Liver (tissue), 9 donors: ENCODE results near the gene LSM2. TPM values are rescaled to one million over a fixed set of nuclear protein-coding genes. Genes with fewer than 3 reads are reported as not detected.
"Not testable (repeated sequence)": the region's sequence is repeated elsewhere in the genome, so short reads cannot be mapped to it uniquely, and the experiment has no call there.

ENCODE experiments used
- DNase-seq: peaks from one replicate; pipeline ENCODE4 v3.0.0-alpha.2; 2017; ENCODE audit warnings: low spot score
- H3K27ac ChIP-seq, 2 donors: one replicate each; pipeline ENCODE4 v1.7.0; 2013; ENCODE audit warnings: inconsistent platforms in 2 of 2, low read length in 2 of 2, control low read depth in 1 of 2, low read depth in 1 of 2, mild to moderate bottlenecking in 1 of 2
- H3K27me3 ChIP-seq, 4 donors: one replicate each; pipeline versions ENCODE4 v1.6.1 to v1.7.0; 2013; ENCODE audit warnings: low read length in 3 of 4, inconsistent platforms in 1 of 4, mild to moderate bottlenecking in 1 of 4, moderate library complexity in 1 of 4; ENCODE audit not compliant: control insufficient read depth in 4 of 4, insufficient read depth in 4 of 4
- H3K36me3 ChIP-seq, 4 donors: one replicate each; pipeline versions ENCODE4 v1.6.1 to v1.7.0; 2013; ENCODE audit warnings: low read length in 3 of 4, mild to moderate bottlenecking in 3 of 4, low read depth in 1 of 4, moderate library complexity in 1 of 4; ENCODE audit not compliant: control insufficient read depth in 4 of 4, insufficient read depth in 3 of 4
- H3K4me1 ChIP-seq, 4 donors: one replicate each; pipeline versions ENCODE4 v1.6.1 to v1.7.0; 2013; ENCODE audit warnings: low read length in 3 of 4, mild to moderate bottlenecking in 3 of 4, moderate library complexity in 1 of 4; ENCODE audit not compliant: control insufficient read depth in 4 of 4, insufficient read depth in 4 of 4
- H3K4me3 ChIP-seq, 3 donors: one replicate each; pipeline versions ENCODE4 v1.6.1 to v1.7.0; 2013; ENCODE audit warnings: low read length in 3 of 3, control low read depth in 1 of 3, low read depth in 1 of 3, mild to moderate bottlenecking in 1 of 3
- H3K9ac ChIP-seq, 2 donors: one replicate each; pipeline ENCODE4 v1.7.0; 2013; ENCODE audit warnings: low read length in 2 of 2, mild to moderate bottlenecking in 2 of 2, moderate library complexity in 2 of 2, control low read depth in 1 of 2, low read depth in 1 of 2
- H3K9me3 ChIP-seq, 4 donors: one replicate each; pipeline versions ENCODE4 v1.6.1 to v1.7.0; 2013; ENCODE audit warnings: low read length in 3 of 4; ENCODE audit not compliant: control insufficient read depth in 4 of 4
- FOXA1 ChIP-seq: IDR thresholded peaks from 2 replicates; pipeline ENCODE4 v1.6.1; 2016; ENCODE audit warnings: antibody characterized with exemption
- FOXA2 ChIP-seq: IDR thresholded peaks from 2 replicates; pipeline ENCODE4 v1.6.1; 2016; ENCODE audit warnings: antibody characterized with exemption
- GABPA ChIP-seq, 2 donors: IDR thresholded peaks in 1 of 2; conservative IDR thresholded peaks in 1 of 2; 2 replicates each; pipeline ENCODE4 v1.6.1; 2016; ENCODE audit warnings: antibody characterized with exemption in 2 of 2, mild to moderate bottlenecking in 1 of 2, moderate library complexity in 1 of 2
- HNF4A ChIP-seq, 2 donors: conservative IDR thresholded peaks; 2 replicates each; pipeline ENCODE4 v1.6.1; 2016; ENCODE audit warnings: antibody characterized with exemption in 2 of 2, mild to moderate bottlenecking in 2 of 2
- HNF4G ChIP-seq: IDR thresholded peaks from 2 replicates; pipeline ENCODE4 v1.6.1; 2016; ENCODE audit warnings: antibody characterized with exemption
- RAD21 ChIP-seq, 2 donors: IDR thresholded peaks; 2 replicates each; pipeline ENCODE4 v1.6.1; 2016; ENCODE audit warnings: antibody characterized with exemption in 2 of 2, mild to moderate bottlenecking in 2 of 2
- RXRA ChIP-seq, 2 donors: IDR thresholded peaks; 2 replicates each; pipeline ENCODE4 v1.6.1; 2017 to 2018; ENCODE audit warnings: antibody characterized with exemption in 2 of 2, mild to moderate bottlenecking in 1 of 2
- SP1 ChIP-seq: IDR thresholded peaks from 2 replicates; pipeline ENCODE4 v1.6.1; 2018; ENCODE audit warnings: antibody characterized with exemption, mild to moderate bottlenecking
- YY1 ChIP-seq: IDR thresholded peaks from 2 replicates; pipeline ENCODE4 v1.6.1; 2016; ENCODE audit warnings: antibody characterized with exemption, mild to moderate bottlenecking
- WGBS: extraction: QIAGEN DNeasy Blood & Tissue Kit; methylation state at CpG from one replicate; pipeline ENCODE4 v1.1.7; 2013; 5-methylcytosine and 5-hydroxymethylcytosine counted together
- polyA plus RNA-seq, 2 donors: library from polyadenylated mRNA; stranded (reverse) in 1 of 2; unstranded in 1 of 2; fragments of 200-250 nt in 1 of 2; fragments of >200 nt in 1 of 2; fragmentation: Nextera tagmentation in 1 of 2; extraction: Ambion mirVana in 1 of 2; gene quantifications; one replicate each; pipeline versions ENCODE4 v1.2.1 to v1.2.3, GENCODE V29; 2013 to 2015
- total RNA-seq, 2 donors: library from RNA; depleted of rRNA; stranded (reverse); fragments of >200 nt; gene quantifications; one replicate each; pipeline ENCODE4 v1.2.3, GENCODE V29; 2014
- TF ChIP-seq, protein P1 (sequence below): IDR thresholded peaks from 2 replicates; pipeline ENCODE4 v1.6.1; 2016; ENCODE audit warnings: antibody characterized with exemption
- TF ChIP-seq, protein P2 (sequence below): fragments of 150-350 bp; IDR thresholded peaks from 2 replicates; pipeline ENCODE4 v1.5.1; 2017; ENCODE audit warnings: improper control_type of control experiment, low read depth, low read length; ENCODE audit not compliant: missing input control
- TF ChIP-seq, protein P3 (sequence below): IDR thresholded peaks from 2 replicates; pipeline ENCODE4 v1.6.1; 2016; ENCODE audit warnings: antibody characterized with exemption
- donor health status: healthy.
- donor health status: healthy.
- donor health status: healthy.
- donor health status: healthy.
- donor health status: healthy.

The LSM2 gene
- total and polyA plus RNA-seq, 4 donors: 7.3 to 18.7 (median 15.5) TPM

DNA sequence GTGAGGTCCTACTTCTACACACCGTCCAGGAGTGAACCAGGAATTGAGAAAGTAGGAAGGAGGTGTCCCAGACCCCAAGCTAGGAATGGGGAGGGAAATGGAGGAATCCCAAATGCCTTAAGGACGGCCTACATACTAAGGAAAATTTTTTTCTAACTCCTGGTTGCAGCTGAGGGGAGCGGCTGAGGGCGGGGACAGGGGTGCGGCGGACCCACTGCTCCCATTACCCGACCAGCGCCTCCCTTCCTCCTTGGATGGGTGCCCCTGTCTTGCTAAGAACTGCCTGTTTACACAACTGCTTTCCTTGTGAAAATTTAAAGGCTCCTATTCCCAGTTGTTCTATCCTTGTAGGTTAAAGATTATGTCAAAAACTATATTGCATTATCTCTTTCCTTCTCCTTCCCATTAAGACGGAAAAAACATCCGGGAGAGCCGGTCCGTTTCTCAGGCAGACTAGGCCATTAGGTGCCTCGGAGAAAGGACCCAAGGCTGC is 20.1 kb upstream of the LSM2 start:
- Histone ChIP-seq H3K4me3 (peak overlapping the region in 2 of 3 donors; percentile 5 to 65), H3K9me3 (no peaks in the 10 kb centered on the region), H3K36me3 (no peaks in the 10 kb centered on the region), H3K27me3 (no peaks in the 10 kb centered on the region), H3K9ac (peak overlapping the region; percentile 76), H3K4me1 (peaks cover 0 to 18% (median 6%) of the 10 kb centered on the region in 4 donors), H3K27ac (peak overlapping the region; percentile 73 to 86)
- DNase-seq: peak; percentile 76
- TF ChIP-seq RXRA (IDR thresholded peaks at IDR 0.05) (no peak), HNF4A (conservative IDR thresholded peaks at IDR 0.05) (no peak), FOXA1 (no peak), RAD21 (IDR thresholded peaks at IDR 0.05) (no peak), FOXA2 (peak; percentile 4), GABPA (IDR thresholded peaks at IDR 0.05 in 1 of 2, conservative IDR thresholded peaks at IDR 0.05 in 1 of 2) (peak in 1 of 2 donors; percentile 5), HNF4G (no peak)
- TF ChIP-seq, protein P1, sequence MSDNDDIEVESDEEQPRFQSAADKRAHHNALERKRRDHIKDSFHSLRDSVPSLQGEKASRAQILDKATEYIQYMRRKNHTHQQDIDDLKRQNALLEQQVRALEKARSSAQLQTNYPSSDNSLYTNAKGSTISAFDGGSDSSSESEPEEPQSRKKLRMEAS: no peak
- 38% methylated on average over 13 of the region's 13 CpGs for WGBS

DNA sequence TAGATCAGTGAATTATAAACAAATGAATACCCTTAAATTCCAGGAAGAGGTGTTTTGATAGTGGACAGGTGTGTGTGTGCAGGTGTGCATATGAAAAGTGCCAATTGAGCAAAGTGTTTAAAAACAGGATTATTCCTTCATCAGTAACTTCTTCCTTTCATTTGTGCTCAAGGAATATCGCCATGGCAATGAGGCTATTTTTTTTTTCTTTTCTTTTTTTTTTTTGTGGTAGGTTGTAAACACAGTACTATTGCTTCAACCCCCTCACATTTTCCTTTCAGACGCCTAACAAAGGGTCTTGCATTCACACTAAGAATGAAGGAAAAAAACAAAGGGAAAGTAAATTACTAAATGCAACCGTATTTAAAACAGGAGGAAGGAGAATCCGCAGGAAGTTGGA is 18.8 kb upstream of the LSM2 start:
- H3K9me3 ChIP-seq: no peaks in the 10 kb centered on the region
- H3K9ac ChIP-seq: no peak overlapping the region
- no peaks in the 10 kb centered on the region for H3K36me3 ChIP-seq
- 75% methylated on average over 4 of the region's 4 CpGs for WGBS
- peaks cover 2 to 19% (median 7%) of the 10 kb centered on the region in 4 donors for H3K4me1 ChIP-seq
- no peak overlapping the region for H3K4me3 ChIP-seq
- DNase-seq: no peak
- no peaks in the 10 kb centered on the region for H3K27me3 ChIP-seq
- H3K27ac ChIP-seq: no peak overlapping the region
- TF ChIP-seq HNF4A (conservative IDR thresholded peaks at IDR 0.05) (no peak), RXRA (IDR thresholded peaks at IDR 0.05) (no peak), YY1 (no peak), SP1 (no peak)
- TF ChIP-seq, protein P2, sequence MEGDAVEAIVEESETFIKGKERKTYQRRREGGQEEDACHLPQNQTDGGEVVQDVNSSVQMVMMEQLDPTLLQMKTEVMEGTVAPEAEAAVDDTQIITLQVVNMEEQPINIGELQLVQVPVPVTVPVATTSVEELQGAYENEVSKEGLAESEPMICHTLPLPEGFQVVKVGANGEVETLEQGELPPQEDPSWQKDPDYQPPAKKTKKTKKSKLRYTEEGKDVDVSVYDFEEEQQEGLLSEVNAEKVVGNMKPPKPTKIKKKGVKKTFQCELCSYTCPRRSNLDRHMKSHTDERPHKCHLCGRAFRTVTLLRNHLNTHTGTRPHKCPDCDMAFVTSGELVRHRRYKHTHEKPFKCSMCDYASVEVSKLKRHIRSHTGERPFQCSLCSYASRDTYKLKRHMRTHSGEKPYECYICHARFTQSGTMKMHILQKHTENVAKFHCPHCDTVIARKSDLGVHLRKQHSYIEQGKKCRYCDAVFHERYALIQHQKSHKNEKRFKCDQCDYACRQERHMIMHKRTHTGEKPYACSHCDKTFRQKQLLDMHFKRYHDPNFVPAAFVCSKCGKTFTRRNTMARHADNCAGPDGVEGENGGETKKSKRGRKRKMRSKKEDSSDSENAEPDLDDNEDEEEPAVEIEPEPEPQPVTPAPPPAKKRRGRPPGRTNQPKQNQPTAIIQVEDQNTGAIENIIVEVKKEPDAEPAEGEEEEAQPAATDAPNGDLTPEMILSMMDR: no peak
- TF ChIP-seq, protein P3, sequence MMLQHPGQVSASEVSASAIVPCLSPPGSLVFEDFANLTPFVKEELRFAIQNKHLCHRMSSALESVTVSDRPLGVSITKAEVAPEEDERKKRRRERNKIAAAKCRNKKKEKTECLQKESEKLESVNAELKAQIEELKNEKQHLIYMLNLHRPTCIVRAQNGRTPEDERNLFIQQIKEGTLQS: no peak
- TF ChIP-seq, protein P1: no peak

DNA sequence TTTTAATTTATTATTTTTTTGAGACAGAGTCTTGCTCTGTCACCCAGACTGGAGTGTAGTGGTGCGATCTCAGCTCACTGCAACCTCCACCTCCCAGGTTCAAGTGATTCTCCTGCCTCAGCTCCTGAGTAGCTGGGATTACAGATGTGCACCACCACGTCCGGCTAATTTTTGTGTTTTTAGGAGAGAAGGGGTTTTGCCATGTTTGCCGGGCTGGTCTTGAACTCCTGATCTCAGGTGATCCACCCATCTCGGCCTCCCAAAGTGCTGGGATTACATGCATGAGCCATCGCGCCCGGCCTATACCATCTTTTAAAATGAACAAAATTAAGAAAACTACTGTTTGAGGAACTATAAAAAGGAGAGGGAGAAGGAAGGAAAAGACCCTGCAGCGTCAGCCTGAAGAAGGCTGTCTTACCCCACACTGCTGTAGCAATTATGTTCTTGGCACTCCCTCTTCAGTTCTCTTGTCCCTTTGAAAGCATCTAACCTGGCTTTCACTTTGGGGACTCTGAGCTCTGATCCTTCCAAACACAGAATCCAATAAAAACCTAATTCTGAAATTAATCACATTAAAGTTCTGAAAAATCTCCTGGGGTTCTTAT is 16.9 kb upstream of the LSM2 start:
- H3K4me3 ChIP-seq, H3K9me3 ChIP-seq, H3K27me3 ChIP-seq, H3K27ac ChIP-seq, H3K36me3 ChIP-seq, H3K9ac ChIP-seq, DNase-seq: not testable (repeated sequence)
- 92% methylated on average over 9 of the region's 9 CpGs for WGBS
- peaks cover 7 to 25% (median 14%) of the 10 kb centered on the region in 4 donors for H3K4me1 ChIP-seq
